Natural killer cell treated with Interleukin-12 subunit alpha and Interleukin-12 subunit beta and Interleukin-15 and Interleukin-18, amount 100 ng/mL, for 72 hours (primary cell): Measurements from ENCODE around the gene SOS2. TPM values are rescaled to one million over a fixed set of nuclear protein-coding genes. Genes with fewer than 3 reads are reported as not detected.
"Not testable (repeated sequence)": the region's sequence is repeated elsewhere in the genome, so short reads cannot be mapped to it uniquely, and the experiment has no call there.

Experiments
- ATAC-seq, 2 donors: fragments of 150-1000 bp; cut with Tn5 transposase in 1 of 2; sonication (Bioruptor Pico), chemical (Tn5 transposase) in 1 of 2; 2 replicates each; pipeline ENCODE4 v1.10.0; 2021
- DNase-seq: peaks from one replicate; pipeline ENCODE4 v3.0.0; 2022; ENCODE audit warnings: low spot score
- H3K27ac Mint-ChIP-seq, 2 donors: 1 replicate in 1 of 2; 2 replicates in 1 of 2; pipeline ENCODE4 v1.8.0; 2022; ENCODE audit warnings: mixed read lengths in 2 of 2, mild to moderate bottlenecking in 1 of 2, moderate library complexity in 1 of 2
- H3K27me3 Mint-ChIP-seq, 2 donors: 1 replicate in 1 of 2; 2 replicates in 1 of 2; pipeline ENCODE4 v1.8.0; 2022; ENCODE audit warnings: mixed read lengths in 2 of 2
- H3K36me3 Mint-ChIP-seq: one replicate; pipeline ENCODE4 v1.8.0; 2022; ENCODE audit warnings: mixed read lengths
- H3K4me1 Mint-ChIP-seq, 2 donors: 1 replicate in 1 of 2; 2 replicates in 1 of 2; pipeline ENCODE4 v1.8.0; 2022; ENCODE audit warnings: low read depth in 2 of 2, mixed read lengths in 2 of 2, mild to moderate bottlenecking in 1 of 2
- H3K4me3 Mint-ChIP-seq: one replicate; pipeline ENCODE4 v1.8.0; 2022; ENCODE audit warnings: mixed read lengths
- H3K9me3 Mint-ChIP-seq: 2 replicates; pipeline ENCODE4 v1.8.0; 2022; ENCODE audit warnings: mixed read lengths
- total RNA-seq, 2 donors: library from RNA; stranded (reverse); gene quantifications; one replicate each; pipeline ENCODE4 v1.2.3, GENCODE V29; 2022

The SOS2 gene
- total RNA-seq, 2 donors from 2014 or later, result 38.6 to 52.1 TPM

DNA sequence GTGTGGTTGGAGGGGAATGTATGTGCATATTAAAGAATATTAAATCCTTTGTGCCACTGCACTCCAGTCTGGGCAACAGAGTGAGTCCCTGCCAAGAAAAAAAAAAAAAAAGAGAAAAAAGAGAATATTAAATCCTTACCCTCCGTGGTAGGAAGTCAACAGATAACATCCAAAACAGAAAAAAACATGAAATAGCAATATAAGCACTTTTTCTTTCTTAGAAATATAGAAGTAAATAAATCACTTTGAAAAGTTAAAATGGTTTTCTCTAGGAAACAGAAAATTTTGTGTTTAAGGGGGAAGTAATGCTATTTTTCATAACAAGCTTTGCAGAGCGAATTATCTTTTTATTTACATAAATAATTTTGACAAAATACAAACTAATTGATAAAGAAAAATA lies 17.6 kb downstream of the SOS2 start:
- Mint-ChIP-seq H3K27me3 (no peaks in the 10 kb centered on the region), H3K4me1 (peaks cover 19 to 23% of the 10 kb centered on the region in 2 donors), H3K4me3 (no peak overlapping the region), H3K27ac (no peak overlapping the region), H3K9me3 (no peaks in the 10 kb centered on the region), H3K36me3 (no peaks in the 10 kb centered on the region)
- DNase-seq (no peak), ATAC-seq (no peak)

DNA sequence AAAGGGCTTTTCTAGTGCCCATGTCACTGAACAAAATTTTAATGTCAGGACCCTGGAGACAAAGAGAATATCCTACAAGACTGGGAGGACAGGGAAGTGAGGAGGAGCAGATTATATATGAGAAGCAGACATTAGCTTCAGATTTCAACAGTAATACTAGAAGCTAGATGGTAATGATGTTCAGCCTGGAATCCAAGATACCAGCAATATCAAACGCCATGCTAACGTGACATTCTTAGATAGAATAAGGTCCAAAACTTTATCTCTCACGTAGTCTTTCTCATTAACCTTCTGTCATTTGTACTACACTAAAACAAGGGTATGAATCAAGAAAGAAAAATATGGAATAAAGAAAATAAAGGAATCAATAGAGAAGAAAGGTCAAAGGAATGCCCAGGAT lies 18.7 kb downstream of the SOS2 start:
- peaks cover 15 to 16% of the 10 kb centered on the region in 2 donors for H3K4me1 Mint-ChIP-seq

DNA sequence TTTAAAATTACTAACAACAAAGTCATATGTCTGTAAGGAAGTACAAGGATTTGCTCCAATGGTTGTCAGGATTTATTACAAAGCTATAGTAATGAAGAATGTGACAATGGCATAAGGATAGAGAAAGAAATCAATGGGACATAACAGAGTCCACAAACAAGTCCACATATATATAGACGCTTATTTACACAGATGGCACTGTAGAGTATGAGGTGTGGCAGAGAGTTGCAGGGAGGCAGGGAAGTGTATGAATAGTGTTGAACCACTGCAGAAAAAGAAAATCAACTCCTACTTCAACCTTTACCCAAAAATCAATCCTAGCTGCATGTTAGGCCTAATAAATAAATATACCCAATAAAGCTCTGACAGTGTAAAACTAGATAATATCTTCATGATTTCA lies 21.3 kb downstream of the SOS2 start:
- H3K9me3 Mint-ChIP-seq, result no peaks in the 10 kb centered on the region
- H3K4me1 Mint-ChIP-seq, result peaks cover 15 to 17% of the 10 kb centered on the region in 2 donors
- ATAC-seq (no peak), DNase-seq (no peak)
- H3K4me3 Mint-ChIP-seq, result no peak overlapping the region
- H3K36me3 Mint-ChIP-seq, result no peaks in the 10 kb centered on the region
- H3K27ac Mint-ChIP-seq, result no peak overlapping the region
- H3K27me3 Mint-ChIP-seq, result no peaks in the 10 kb centered on the region

More for the DNA sequence above, 18.7 kb downstream of the SOS2 start:
- ATAC-seq (no peak), DNase-seq (no peak)
- Mint-ChIP-seq H3K27me3 (no peaks in the 10 kb centered on the region), H3K9me3 (no peaks in the 10 kb centered on the region), H3K36me3 (no peaks in the 10 kb centered on the region), H3K27ac (no peak overlapping the region), H3K4me3 (no peak overlapping the region)

DNA sequence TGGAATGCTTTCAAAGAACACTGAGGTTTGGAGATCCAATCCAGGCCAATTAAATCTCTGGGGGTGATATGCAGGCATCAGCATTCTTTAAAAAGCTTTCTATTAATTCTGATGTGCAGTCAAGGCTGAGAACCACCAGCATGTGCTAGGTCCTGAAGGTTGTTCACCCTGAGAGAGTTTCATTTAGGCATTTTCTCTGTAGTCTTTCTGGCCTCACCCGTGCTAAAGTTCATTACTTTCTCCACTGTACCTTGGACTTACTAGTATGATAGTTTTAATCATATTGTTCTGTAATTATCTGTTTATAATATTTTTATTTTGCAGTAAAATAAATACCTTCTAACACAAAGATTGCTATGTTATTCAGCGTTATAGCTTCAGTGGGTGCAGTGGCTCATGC lies 32.9 kb downstream of the SOS2 start:
- Mint-ChIP-seq H3K27ac (no peak overlapping the region), H3K4me1 (no peaks in the 10 kb centered on the region), H3K9me3 (no peaks in the 10 kb centered on the region), H3K36me3 (no peaks in the 10 kb centered on the region), H3K4me3 (no peak overlapping the region), H3K27me3 (no peaks in the 10 kb centered on the region)
- ATAC-seq (no peak), DNase-seq (no peak)

DNA sequence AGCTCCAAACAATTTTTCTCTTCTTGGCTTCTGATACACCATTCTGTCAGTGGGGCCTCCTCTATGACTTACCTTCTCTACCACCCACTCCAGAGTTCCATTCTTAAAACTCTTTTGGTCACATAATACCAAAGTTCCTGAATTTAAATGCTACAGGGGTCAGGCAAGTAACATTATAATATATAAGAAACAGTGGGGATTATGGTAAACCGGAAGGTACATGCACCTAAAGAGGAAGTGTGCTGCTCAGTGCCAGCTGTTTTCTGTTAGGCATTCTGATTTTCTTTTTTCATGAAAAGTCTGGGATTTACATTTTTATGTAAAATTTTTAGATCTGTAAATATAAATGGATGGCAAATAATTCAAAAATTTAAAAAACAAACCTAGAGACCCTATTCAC lies 39.9 kb downstream of the SOS2 start:
- H3K27ac Mint-ChIP-seq, result no peak overlapping the region
- no peaks in the 10 kb centered on the region for H3K27me3 Mint-ChIP-seq
- no peaks in the 10 kb centered on the region for H3K9me3 Mint-ChIP-seq
- DNase-seq (no peak), ATAC-seq (no peak)
- peaks cover 0 to 7% of the 10 kb centered on the region in 2 donors for H3K4me1 Mint-ChIP-seq
- no peak overlapping the region for H3K4me3 Mint-ChIP-seq
- H3K36me3 Mint-ChIP-seq, result no peaks in the 10 kb centered on the region

DNA sequence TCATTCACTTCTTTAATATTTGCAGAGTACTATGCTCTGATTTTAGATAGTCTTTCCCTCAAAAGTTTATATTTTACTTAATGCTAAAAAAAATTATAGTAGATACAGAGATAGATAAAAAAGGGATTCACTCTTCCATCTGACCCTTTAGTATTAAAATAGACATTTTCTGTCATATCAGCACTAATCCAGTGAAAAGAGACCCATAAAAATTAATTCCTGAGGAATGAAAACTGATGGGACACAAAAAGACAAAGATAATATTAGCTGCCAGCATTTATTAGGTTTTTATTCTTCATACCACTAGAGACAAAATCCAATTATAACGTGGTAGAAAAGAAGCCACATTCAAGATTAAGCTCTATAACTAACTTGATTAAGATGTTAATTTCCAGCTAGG lies 45.3 kb downstream of the SOS2 start:
- no peaks in the 10 kb centered on the region for H3K9me3 Mint-ChIP-seq
- no peaks in the 10 kb centered on the region for H3K36me3 Mint-ChIP-seq
- H3K4me1 Mint-ChIP-seq, result peaks cover 0 to 7% of the 10 kb centered on the region in 2 donors
- H3K27ac Mint-ChIP-seq, result no peak overlapping the region
- no peaks in the 10 kb centered on the region for H3K27me3 Mint-ChIP-seq
- DNase-seq (no peak), ATAC-seq (no peak)
- no peak overlapping the region for H3K4me3 Mint-ChIP-seq

DNA sequence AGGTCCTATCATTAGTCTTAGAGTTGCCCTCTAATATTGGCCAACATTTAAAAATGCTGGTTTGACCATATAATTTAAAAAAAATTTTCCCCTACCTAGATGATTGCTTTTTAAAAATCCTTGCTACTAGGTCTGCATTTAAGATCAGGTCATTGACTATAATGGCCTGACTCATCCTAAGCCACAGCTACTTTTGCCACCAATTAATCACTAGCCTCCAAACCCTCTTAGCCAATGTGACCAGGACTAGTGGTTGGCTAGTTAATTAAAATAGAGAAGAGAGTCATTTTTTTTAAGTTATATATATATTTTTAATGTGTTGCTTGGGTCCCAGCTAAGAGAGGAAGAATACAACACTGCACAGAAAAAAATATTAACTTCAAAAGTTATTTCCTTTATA lies 57.5 kb downstream of the SOS2 start:
- no peak overlapping the region for H3K4me3 Mint-ChIP-seq
- no peak for ATAC-seq
- no peak for DNase-seq
- H3K36me3 Mint-ChIP-seq, result peaks cover 4% of the 10 kb centered on the region
- no peaks in the 10 kb centered on the region for H3K27me3 Mint-ChIP-seq
- H3K27ac Mint-ChIP-seq, result no peak overlapping the region
- no peaks in the 10 kb centered on the region for H3K9me3 Mint-ChIP-seq
- H3K4me1 Mint-ChIP-seq, result no peaks in the 10 kb centered on the region

DNA sequence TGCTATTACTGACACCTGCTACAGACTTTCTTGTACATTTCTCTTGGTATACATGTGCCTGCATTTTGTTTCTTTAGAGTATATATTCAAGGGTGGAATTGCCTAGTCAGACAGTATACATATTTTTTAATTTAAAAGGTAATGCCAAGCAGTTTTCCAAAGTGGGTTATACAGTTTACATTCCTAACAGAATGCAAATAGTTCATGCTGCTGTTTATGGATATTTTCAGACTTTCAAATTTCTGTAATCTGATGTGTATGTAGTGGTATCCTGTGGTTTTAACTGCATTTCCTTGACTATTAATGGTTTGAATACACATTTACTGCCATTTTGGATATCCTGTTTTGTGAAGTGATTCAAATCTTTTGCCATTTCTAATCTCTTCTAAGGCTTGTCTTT lies 59.5 kb downstream of the SOS2 start:
- DNase-seq (no peak), ATAC-seq (no peak)
- Mint-ChIP-seq H3K27ac (no peak overlapping the region), H3K4me3 (no peak overlapping the region), H3K4me1 (no peaks in the 10 kb centered on the region), H3K9me3 (no peaks in the 10 kb centered on the region), H3K36me3 (no peaks in the 10 kb centered on the region), H3K27me3 (no peaks in the 10 kb centered on the region)

DNA sequence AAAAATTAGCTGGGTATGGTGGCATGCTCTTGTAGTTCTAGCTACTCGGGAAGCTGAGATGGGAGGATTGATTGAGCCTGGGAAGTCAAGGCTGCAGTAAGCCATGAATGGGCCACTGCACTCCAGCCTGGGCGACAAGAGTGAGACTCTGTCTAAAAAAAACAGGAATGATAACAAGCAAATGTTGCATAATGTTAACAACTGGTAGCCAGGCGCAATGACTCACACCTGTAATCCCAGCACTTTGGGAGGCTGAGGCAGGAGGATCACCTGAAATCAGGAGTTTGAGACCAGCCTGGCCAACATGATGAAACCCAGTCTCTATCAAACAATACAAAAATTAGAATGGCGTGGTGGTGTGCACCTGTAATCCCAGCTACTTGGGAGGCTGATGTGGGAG lies 64.0 kb downstream of the SOS2 start:
- not testable (repeated sequence) for H3K27me3 Mint-ChIP-seq, H3K9me3 Mint-ChIP-seq, H3K36me3 Mint-ChIP-seq, H3K4me3 Mint-ChIP-seq, H3K27ac Mint-ChIP-seq, ATAC-seq, H3K4me1 Mint-ChIP-seq, DNase-seq

DNA sequence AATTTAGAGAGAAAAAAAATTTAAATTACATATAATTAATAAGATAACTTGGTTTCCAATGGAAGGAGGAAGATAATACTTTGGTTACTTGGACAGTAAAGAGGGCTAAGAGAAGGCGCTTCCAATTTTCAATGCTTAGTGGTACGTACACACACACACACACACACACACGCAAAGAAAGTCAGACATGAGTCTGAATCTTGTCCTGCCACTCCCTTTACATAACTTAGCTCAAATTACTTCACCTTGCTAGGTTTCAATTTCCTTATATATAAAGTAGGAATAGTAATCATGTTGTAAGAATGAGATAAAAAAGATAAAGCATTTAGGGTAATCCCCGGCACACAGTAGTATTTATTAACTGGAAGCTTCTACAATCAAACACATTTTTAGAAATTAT lies 75.3 kb downstream of the SOS2 start:
- Mint-ChIP-seq H3K9me3 (no peaks in the 10 kb centered on the region), H3K27me3 (no peaks in the 10 kb centered on the region), H3K4me3 (no peak overlapping the region), H3K4me1 (peaks cover 0 to 4% of the 10 kb centered on the region in 2 donors), H3K27ac (no peak overlapping the region), H3K36me3 (peaks cover 13% of the 10 kb centered on the region)
- ATAC-seq (no peak), DNase-seq (no peak)

DNA sequence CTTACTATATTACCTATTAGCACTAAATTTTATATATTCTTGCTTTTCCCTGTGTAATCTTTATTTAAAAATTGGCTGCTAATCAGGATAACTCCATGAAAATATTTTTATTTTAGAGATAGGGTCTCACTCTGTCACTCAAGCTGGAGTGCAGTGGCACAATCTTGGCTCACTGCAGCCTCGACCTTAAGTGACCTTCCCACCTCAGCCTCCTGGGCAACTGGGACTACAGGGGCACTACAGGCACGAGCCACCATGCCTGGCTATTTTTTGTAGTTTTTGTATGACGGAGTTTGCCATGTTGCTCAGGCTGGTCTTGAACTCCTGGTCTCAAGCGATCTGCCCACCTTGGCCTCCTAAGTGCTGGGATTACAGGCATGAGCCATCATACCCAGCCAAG lies 82.6 kb downstream of the SOS2 start:
- H3K9me3 Mint-ChIP-seq, result no peaks in the 10 kb centered on the region
- peaks cover 0 to under 1% of the 10 kb centered on the region in 2 donors for H3K4me1 Mint-ChIP-seq
- no peak overlapping the region for H3K4me3 Mint-ChIP-seq
- H3K36me3 Mint-ChIP-seq, result peaks cover 5% of the 10 kb centered on the region
- no peaks in the 10 kb centered on the region for H3K27me3 Mint-ChIP-seq
- ATAC-seq (no peak), DNase-seq (no peak)
- H3K27ac Mint-ChIP-seq, result no peak overlapping the region

DNA sequence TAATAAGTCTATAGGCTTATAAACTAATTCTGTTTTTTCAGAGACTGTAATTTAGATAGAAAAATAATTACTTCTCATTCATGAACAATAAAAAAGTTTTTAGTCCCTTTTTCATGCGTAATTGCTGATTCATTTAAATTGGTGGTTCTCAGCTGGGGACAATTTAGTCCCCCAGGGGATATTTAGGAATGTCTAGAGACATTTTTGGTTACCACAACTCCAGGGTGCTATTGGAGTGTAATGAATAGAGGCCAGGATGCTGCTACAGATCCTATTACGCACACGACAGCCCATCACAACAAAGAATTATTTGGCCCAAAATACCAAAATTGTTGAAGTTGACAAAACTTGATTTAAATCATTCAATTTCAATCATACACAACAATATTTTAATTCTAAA lies 92.2 kb downstream of the SOS2 start:
- no peaks in the 10 kb centered on the region for H3K36me3 Mint-ChIP-seq
- H3K27ac Mint-ChIP-seq, result no peak overlapping the region
- H3K4me1 Mint-ChIP-seq, result no peaks in the 10 kb centered on the region
- H3K9me3 Mint-ChIP-seq, result no peaks in the 10 kb centered on the region
- DNase-seq (no peak), ATAC-seq (no peak)
- no peak overlapping the region for H3K4me3 Mint-ChIP-seq
- no peaks in the 10 kb centered on the region for H3K27me3 Mint-ChIP-seq

DNA sequence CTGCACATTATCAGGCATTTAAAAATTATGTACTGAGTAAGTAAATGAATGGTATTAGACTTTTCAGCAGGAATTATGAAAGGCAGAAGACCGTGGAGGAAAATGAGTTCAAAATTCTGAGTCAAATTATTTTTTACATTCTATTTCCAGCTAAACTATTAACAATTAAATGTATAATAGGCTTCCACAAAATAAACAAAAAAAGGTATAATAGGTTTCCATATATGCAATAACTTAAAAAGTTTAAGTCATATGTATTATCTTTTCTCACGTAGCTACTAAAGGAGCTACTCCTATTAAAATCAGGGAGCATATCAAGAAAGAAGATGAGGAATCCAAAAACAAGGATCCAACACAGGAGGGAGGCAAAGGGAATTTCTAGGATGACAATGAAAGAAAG lies 103.6 kb downstream of the SOS2 start:
- Mint-ChIP-seq H3K36me3 (peaks cover 22% of the 10 kb centered on the region), H3K4me1 (peaks cover 3 to 10% of the 10 kb centered on the region in 2 donors)

DNA sequence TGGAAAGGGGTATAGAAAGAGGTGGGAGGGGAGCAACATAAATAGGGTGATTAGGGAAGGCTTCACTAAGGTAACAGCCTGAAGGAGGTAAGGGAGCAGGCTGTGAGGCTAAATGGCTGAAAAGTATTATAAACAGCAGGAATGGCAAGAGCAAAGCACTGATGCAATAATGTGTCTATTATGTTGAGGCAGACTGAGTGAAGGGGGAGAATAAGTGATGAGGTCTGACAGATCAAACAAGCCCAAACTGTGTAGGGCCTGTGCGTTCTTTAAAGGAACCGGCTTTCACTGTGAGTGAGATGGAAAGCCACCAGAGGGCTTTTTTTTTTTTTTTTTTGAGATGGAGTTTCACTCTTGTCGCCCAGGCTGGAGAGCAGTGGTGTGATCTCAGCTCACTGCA lies 108.3 kb downstream of the SOS2 start:
- Mint-ChIP-seq H3K27ac (no peak overlapping the region), H3K36me3 (peaks cover 8% of the 10 kb centered on the region), H3K27me3 (no peaks in the 10 kb centered on the region), H3K9me3 (no peaks in the 10 kb centered on the region), H3K4me1 (peaks cover 3 to 4% of the 10 kb centered on the region in 2 donors), H3K4me3 (no peak overlapping the region)
- ATAC-seq (no peak), DNase-seq (no peak)

More for the DNA sequence above, 103.6 kb downstream of the SOS2 start:
- peak overlapping the region in 1 of 2 donors; percentile 47 for H3K27ac Mint-ChIP-seq
- no peak for ATAC-seq
- H3K27me3 Mint-ChIP-seq, result no peaks in the 10 kb centered on the region
- no peaks in the 10 kb centered on the region for H3K9me3 Mint-ChIP-seq
- H3K4me3 Mint-ChIP-seq, result no peak overlapping the region
- DNase-seq, result no peak

DNA sequence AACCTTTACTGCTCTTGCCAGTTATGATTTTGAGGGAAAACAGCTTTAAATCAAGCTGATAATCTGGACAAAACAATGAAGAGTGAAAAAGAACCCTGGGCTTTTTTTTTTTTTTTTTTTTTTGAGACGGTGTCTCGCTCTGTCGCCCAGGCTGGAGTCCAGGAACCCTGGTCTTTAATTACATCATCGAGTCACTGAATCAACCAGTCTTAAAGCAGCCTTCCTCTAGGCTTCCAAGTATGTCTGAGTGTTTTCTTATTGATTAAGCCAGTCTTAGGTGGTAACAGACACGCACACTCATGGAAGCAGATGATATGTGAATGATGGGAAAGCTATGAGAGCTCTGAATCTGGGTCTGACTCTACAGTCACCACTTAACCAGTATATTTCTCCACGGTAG lies 109.1 kb downstream of the SOS2 start:
- peaks cover 0 to 4% of the 10 kb centered on the region in 2 donors for H3K4me1 Mint-ChIP-seq
- no peaks in the 10 kb centered on the region for H3K9me3 Mint-ChIP-seq
- ATAC-seq (no peak), DNase-seq (no peak)
- no peaks in the 10 kb centered on the region for H3K27me3 Mint-ChIP-seq
- no peak overlapping the region for H3K27ac Mint-ChIP-seq
- no peak overlapping the region for H3K4me3 Mint-ChIP-seq
- H3K36me3 Mint-ChIP-seq, result peaks cover 7% of the 10 kb centered on the region
